ENCODE data around the gene KIF18B.

DNA sequence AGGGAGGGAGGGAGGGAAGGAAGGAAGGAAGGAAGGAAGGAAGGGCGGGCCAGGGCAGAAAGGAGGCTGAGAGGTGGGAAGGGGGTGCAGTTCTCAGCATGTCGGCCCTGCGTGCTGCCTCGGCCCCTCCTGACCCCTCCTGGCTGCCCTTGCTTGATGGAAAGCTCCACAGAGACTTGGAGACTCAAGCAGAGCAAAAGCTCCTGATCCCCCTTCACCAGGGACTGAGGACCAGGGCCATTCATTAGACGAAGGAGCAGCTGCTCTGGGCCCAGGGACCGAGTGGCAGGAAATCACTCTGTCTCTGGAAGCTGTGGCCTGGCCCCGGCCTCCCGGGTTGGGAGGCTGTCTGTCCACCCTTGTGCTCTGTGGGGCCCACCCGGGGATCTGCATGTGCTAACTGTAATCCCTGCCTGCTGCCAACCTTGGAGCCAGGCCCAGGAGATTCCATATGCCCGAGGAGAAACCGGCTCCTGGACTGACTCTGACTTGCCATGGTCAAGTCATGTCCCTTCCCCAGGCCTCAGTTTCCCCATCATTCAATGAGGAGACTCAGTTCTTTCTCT is 47.9 kb upstream of the KIF18B start:
- TF ChIP-seq CTCF (conservative IDR thresholded peaks at IDR 0.05 in 1 of 2, IDR thresholded peaks at IDR 0.05 in 1 of 2; ENCODE audit: extremely low read depth in 1 of 2, insufficient read depth in 1 of 2, low read depth in 1 of 2, low read length in 2 of 2) (no peak), EZH2 (IDR thresholded peaks at IDR 0.05; ENCODE audit: borderline replicate concordance, low read length) (no peak)
